ENCODE results near the gene EDA.

The EDA gene

DNA sequence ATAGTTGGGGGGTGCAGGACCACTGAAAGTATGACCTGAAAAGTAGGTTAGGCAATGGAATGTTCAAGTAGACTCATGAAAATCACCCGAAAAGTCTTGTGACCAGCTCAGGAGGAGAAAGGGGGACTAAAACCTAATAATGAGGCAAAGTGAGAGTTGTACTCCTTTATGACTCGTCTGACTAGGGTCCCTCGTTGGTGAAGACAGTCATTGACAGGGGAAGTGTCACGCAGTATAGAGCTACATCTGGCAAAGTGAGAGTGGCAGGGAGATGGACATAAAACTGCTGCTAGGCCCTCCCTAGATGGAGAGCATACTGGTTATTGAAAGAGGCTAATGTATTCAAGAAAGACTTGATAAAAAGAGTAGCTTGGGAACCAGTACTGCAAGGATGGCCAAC is 466.8 kb downstream of the EDA start:
- TF ChIP-seq, protein P1, sequence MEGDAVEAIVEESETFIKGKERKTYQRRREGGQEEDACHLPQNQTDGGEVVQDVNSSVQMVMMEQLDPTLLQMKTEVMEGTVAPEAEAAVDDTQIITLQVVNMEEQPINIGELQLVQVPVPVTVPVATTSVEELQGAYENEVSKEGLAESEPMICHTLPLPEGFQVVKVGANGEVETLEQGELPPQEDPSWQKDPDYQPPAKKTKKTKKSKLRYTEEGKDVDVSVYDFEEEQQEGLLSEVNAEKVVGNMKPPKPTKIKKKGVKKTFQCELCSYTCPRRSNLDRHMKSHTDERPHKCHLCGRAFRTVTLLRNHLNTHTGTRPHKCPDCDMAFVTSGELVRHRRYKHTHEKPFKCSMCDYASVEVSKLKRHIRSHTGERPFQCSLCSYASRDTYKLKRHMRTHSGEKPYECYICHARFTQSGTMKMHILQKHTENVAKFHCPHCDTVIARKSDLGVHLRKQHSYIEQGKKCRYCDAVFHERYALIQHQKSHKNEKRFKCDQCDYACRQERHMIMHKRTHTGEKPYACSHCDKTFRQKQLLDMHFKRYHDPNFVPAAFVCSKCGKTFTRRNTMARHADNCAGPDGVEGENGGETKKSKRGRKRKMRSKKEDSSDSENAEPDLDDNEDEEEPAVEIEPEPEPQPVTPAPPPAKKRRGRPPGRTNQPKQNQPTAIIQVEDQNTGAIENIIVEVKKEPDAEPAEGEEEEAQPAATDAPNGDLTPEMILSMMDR (conservative IDR thresholded peaks at IDR 0.05; ENCODE audit: low read length), result no peak
- H3K4me3 ChIP-seq (ENCODE audit: low read length), result no peak overlapping the region
- no peak for DNase-seq (ENCODE audit: low read depth)

DNA sequence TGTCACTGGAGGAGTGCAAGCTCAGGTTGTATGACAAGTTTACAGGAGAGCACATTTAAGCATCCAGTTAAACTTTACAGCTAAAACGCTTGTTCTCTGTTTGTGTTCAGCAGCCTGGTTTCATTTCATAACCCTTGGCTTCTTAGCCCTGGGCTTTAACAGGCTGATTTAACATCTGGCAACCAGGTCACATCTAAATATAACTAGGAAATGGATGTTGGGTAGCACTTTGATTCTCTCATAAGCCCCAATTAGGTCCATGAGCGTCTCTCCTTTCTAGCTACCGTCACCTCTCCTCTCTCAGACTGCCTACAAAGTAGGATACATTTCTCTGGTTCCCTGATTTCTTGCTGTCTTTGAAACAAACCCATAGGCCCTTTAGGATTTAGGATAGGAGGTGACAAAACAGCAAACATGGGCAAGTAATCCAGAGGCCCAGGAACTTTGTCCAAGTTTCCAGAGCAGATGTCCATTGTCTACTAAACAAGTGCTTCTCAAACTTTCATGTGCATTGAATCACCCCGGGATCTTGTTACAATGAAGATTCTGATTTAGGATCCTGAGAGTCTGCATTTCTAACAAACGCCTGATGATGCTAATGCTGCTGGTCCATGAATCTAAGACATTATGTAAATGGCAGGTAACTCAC is 468.8 kb downstream of the EDA start:
- TF ChIP-seq, protein P1 (conservative IDR thresholded peaks at IDR 0.05; ENCODE audit: low read length), result no peak
- H3K4me3 ChIP-seq (ENCODE audit: low read length), result no peak overlapping the region
- DNase-seq (ENCODE audit: low read depth), result peak; percentile 36

DNA sequence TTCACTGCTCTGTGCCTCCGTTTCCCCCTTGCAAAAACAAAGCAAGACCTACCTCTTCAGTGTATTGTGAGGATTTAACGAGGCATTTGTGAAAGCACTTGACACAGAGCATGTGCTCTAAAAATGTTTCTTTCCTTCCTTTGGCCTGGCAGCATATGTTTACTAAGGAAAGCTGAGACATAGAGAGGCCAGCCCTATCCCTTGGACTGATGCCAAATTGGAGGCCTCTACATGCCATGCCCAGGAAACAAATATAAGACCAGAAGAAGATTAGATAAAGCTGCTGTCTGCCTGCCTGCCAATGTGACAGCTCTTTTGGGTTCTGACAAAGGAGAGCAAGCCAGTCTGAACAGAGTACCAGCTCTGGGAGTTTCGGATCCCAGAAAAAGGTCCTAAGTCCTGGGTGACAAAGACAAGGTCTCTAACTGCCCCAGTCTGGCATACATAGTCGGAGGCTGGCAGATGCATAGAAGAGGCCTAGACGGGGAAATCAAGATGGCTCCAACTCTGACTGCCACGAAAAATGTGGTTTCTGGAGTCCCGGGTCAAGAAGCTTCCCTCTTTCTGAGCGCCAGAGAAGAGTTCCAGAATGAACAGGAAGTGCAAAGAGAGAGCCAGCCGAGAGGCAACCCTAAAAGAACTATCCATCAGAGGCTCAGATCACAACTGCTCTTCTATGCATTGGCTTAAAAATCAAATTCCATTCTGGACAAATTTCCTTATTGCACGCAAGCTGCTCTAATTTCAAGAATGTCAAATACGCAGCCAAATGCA is 472.1 kb downstream of the EDA start:
- DNase-seq (ENCODE audit: low read depth), result peak; percentile 82
- no peak overlapping the region for H3K4me3 ChIP-seq (ENCODE audit: low read length)
- TF ChIP-seq, protein P1 (conservative IDR thresholded peaks at IDR 0.05; ENCODE audit: low read length), result no peak

DNA sequence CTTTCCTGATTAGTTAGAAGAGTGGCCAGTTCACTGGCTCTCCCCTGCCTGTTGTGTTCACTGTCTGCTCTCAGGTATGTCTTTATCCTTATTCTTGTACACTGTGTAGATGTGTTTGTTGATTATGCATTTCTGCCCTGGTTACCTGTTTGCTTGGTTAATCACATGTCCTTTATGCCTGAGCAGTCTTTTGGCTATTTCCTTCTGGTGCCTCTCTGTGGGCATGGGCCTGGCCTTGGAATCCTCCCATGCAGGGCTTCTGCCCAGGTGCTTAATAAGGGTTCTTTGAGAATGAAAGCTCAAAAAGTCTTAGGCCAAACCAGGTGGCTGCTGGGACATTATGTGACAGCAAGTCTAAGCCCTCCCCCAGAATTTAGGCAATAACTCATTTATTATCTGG is 472.8 kb downstream of the EDA start:
- H3K4me3 ChIP-seq (ENCODE audit: low read length), result no peak overlapping the region
- TF ChIP-seq, protein P1 (conservative IDR thresholded peaks at IDR 0.05; ENCODE audit: low read length), result no peak
- DNase-seq (ENCODE audit: low read depth), result no peak

All from AG10803 (cell line).